ENCODE results near the gene GLRX2.

DNA sequence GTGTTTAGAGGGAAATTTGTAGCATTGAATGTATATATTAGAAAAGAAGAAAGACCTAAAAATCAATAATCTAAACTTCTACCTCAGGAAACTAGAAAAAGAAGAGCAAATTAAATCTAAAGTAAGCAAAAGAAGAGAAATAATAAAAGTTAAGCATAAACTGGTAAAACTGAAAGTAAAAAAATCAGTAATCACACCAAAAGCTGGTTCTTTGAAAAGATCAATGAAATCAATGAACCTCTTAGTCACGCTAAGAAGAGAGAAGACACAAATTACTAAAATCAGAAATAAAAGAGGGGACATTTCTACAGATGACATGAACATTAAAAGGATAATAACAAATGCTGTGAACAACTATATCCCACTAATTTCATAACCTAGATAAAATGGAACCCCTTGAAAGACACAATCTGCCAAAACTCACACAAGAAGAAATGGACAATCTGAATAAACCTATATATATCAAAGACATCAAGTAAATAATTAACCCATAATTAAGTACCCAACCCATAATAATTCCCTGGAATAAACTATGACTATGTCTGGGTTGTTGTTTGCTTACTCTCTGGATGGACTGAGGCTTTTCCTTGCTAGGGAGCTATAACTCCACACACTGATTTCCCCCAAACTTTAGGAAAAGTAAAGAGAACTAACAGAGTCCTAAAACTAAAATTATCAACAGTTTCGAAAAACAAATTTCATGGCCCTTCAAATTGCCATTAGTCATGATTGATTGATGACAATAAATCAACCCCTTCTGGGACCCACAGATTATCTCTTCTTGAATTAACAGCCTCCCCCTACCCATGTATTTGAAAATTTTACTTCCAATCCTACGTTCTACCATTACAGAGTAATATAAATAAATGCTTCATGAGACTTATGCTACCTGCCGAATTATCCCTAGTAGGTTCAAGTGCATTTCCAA, 13.9 kb upstream of the GLRX2 start:
- TF ChIP-seq POLR2A (IDR thresholded peaks at IDR 0.05; ENCODE audit: low read length) (no peak), GATA1 (IDR thresholded peaks at IDR 0.05; ENCODE audit: low read depth, low read length) (no peak)

Data from erythroblast (primary cell).